Uterus (tissue), 4 donors: ENCODE measurements around the gene NPW. TPM values are rescaled to one million over a fixed set of nuclear protein-coding genes. Genes with fewer than 3 reads are reported as not detected.
A peak's percentile ranks its signal among the peaks of the same experiment; 100 is the strongest.

Source experiments
- DNase-seq, 2 donors: peaks; one replicate each; pipeline ENCODE4 v3.0.0-alpha.2; 2019 to 2020
- H3K27ac ChIP-seq, 2 donors: fragments of 200-600 bp; sonication (generic); 1 replicate in 1 of 2; 2 replicates in 1 of 2; pipeline ENCODE4 v1.5.1; 2016 to 2018
- H3K27me3 ChIP-seq, 2 donors: fragments of 200-600 bp; sonication (generic); one replicate each; pipeline ENCODE4 v1.5.1; 2018 to 2019; ENCODE audit warnings: control low read depth in 1 of 2
- H3K36me3 ChIP-seq, 2 donors: fragments of 200-600 bp; sonication (generic); one replicate each; pipeline ENCODE4 v1.5.1; 2019; ENCODE audit warnings: control low read depth in 1 of 2
- H3K4me1 ChIP-seq, 2 donors: fragments of 200-600 bp; sonication (generic); one replicate each; pipeline ENCODE4 v1.5.1; 2018 to 2019; ENCODE audit warnings: control low read depth in 1 of 2
- H3K4me3 ChIP-seq, 2 donors: fragments of 200-600 bp; sonication (generic); 1 replicate in 1 of 2; 2 replicates in 1 of 2; pipeline ENCODE4 v1.5.1; 2018 to 2019; ENCODE audit warnings: mild to moderate bottlenecking in 1 of 2
- H3K9me3 ChIP-seq, 2 donors: fragments of 200-600 bp; sonication (generic); one replicate each; pipeline ENCODE4 v1.5.1; 2019; ENCODE audit warnings: control low read depth in 1 of 2
- CTCF ChIP-seq, 4 experiments: fragments of 200-600 bp in 2 of 4; fragments of 450-650 bp in 2 of 4; sonication (generic) in 2 of 4; IDR thresholded peaks; one replicate each; pipeline ENCODE4 v1.5.1; 2016 to 2019; ENCODE audit warnings: antibody characterized with exemption in 4 of 4, mild to moderate bottlenecking in 2 of 4, moderate library complexity in 1 of 4
- POLR2A ChIP-seq, 2 donors: fragments of 450-650 bp; IDR thresholded peaks; one replicate each; pipeline ENCODE4 v1.6.1; 2016; ENCODE audit warnings: antibody characterized with exemption in 2 of 2, mild to moderate bottlenecking in 1 of 2, moderate library complexity in 1 of 2
- intact Hi-C: fragments of 100-400 bp; cut with DNase I; formaldehyde crosslinking; loops from one replicate; pipeline ENCODE4 v1.15.1; 2023; ENCODE audit warnings: low total_unique reads
- total RNA-seq, 4 donors: library from RNA; depleted of rRNA in 3 of 4; stranded (reverse); fragments of >200 nt in 3 of 4; gene quantifications; one replicate each; pipeline versions ENCODE4 v1.1.0 to v1.2.4, GENCODE V29; 2014 to 2023
- donor health status: DM: yes; HTN: yes; CAD: no.

NPW gene
- total RNA-seq, 4 donors from 2014 or later: 1.5 TPM; not detected in 3

GRCh38 chr16:2002406-2003230 lies 17.0 kb upstream of the NPW start:
- Histone ChIP-seq H3K9me3 (no peaks in the 10 kb centered on the region), H3K36me3 (no peaks in the 10 kb centered on the region), H3K27ac (no peak overlapping the region), H3K27me3 (no peaks in the 10 kb centered on the region), H3K4me3 (no peak overlapping the region), H3K4me1 (peaks cover 0 to 18% of the 10 kb centered on the region in 2 donors)
- no peak for DNase-seq
- intact Hi-C loops: no loop called here
- TF ChIP-seq POLR2A (IDR thresholded peaks at IDR 0.05): no peak
- no peak for TF ChIP-seq CTCF (IDR thresholded peaks at IDR 0.05)

GRCh38 chr16:2003231-2003826 lies 16.3 kb upstream of the NPW start:
- Histone ChIP-seq H3K9me3 (no peaks in the 10 kb centered on the region), H3K36me3 (no peaks in the 10 kb centered on the region), H3K27me3 (no peaks in the 10 kb centered on the region), H3K4me1 (peaks cover 0 to 25% of the 10 kb centered on the region in 2 donors), H3K4me3 (no peak overlapping the region), H3K27ac (no peak overlapping the region)
- TF ChIP-seq CTCF (IDR thresholded peaks at IDR 0.05): no peak
- TF ChIP-seq POLR2A (IDR thresholded peaks at IDR 0.05): no peak
- intact Hi-C loops: no loop called here
- DNase-seq: no peak

- no peaks in the 10 kb centered on the region for H3K27me3 ChIP-seq
- H3K4me1 ChIP-seq: peaks cover 0 to 25% of the 10 kb centered on the region in 2 donors
- H3K4me3 ChIP-seq: no peak overlapping the region
- no peaks in the 10 kb centered on the region for H3K9me3 ChIP-seq
- H3K27ac ChIP-seq: no peak overlapping the region
- DNase-seq: peak; percentile 71 to 77
- no peaks in the 10 kb centered on the region for H3K36me3 ChIP-seq
- intact Hi-C loops: no loop called here
- no peak for TF ChIP-seq POLR2A (IDR thresholded peaks at IDR 0.05)
- TF ChIP-seq CTCF (IDR thresholded peaks at IDR 0.05): peak; percentile 71 to 88 (median 82)
Measured at GRCh38 chr16:2003827-2004641, 15.6 kb upstream of the NPW start.

- Histone ChIP-seq H3K27ac (no peak overlapping the region), H3K9me3 (no peaks in the 10 kb centered on the region), H3K4me3 (no peak overlapping the region), H3K36me3 (no peaks in the 10 kb centered on the region), H3K4me1 (peaks cover 0 to 25% of the 10 kb centered on the region in 2 donors), H3K27me3 (no peaks in the 10 kb centered on the region)
- intact Hi-C loops: no loop called here
- DNase-seq: no peak
- TF ChIP-seq POLR2A (IDR thresholded peaks at IDR 0.05) (no peak), CTCF (IDR thresholded peaks at IDR 0.05) (no peak)
Measured at GRCh38 chr16:2004795-2005517, 14.6 kb upstream of the NPW start.
